ES-I3 (cell line): Measurements from ENCODE around the gene FALEC.
A peak's percentile ranks its signal among the peaks of the same experiment; 100 is the strongest.

Experiments
- H3K36me3 ChIP-seq: 2 replicates; pipeline ENCODE4 v1.6.1; 2013; ENCODE audit warnings: mild to moderate bottlenecking, low read length, control low read depth, moderate library complexity; ENCODE audit not compliant: insufficient read depth
- H3K4me1 ChIP-seq: 2 replicates; pipeline ENCODE4 v1.6.1; 2013; ENCODE audit warnings: mild to moderate bottlenecking, control low read depth, low read length; ENCODE audit not compliant: insufficient read depth
- H3K9ac ChIP-seq: 2 replicates; pipeline ENCODE4 v1.6.1; 2013; ENCODE audit warnings: low read depth, mild to moderate bottlenecking, low read length, moderate library complexity
- H3K9me3 ChIP-seq: 2 replicates; pipeline ENCODE4 v1.6.1; 2013; ENCODE audit warnings: mild to moderate bottlenecking, low read length, moderate library complexity; ENCODE audit not compliant: control insufficient read depth, insufficient read depth

The FALEC gene

GRCh38 chr1:150555198-150555970, 39.8 kb downstream of the FALEC start:
- H3K9ac ChIP-seq, result no peak overlapping the region
- no peaks in the 10 kb centered on the region for H3K9me3 ChIP-seq
- peaks cover 31% of the 10 kb centered on the region for H3K4me1 ChIP-seq
- peaks cover 7% of the 10 kb centered on the region; the same call in 1 of the 2 replicates for H3K36me3 ChIP-seq

- peaks cover 31% of the 10 kb centered on the region for H3K4me1 ChIP-seq
- H3K9ac ChIP-seq, result no peak overlapping the region
- H3K9me3 ChIP-seq, result no peaks in the 10 kb centered on the region
- H3K36me3 ChIP-seq, result peaks cover 7% of the 10 kb centered on the region; the same call in 1 of the 2 replicates
Observed at GRCh38 chr1:150555971-150556865, 40.7 kb downstream of the FALEC start.

DNA sequence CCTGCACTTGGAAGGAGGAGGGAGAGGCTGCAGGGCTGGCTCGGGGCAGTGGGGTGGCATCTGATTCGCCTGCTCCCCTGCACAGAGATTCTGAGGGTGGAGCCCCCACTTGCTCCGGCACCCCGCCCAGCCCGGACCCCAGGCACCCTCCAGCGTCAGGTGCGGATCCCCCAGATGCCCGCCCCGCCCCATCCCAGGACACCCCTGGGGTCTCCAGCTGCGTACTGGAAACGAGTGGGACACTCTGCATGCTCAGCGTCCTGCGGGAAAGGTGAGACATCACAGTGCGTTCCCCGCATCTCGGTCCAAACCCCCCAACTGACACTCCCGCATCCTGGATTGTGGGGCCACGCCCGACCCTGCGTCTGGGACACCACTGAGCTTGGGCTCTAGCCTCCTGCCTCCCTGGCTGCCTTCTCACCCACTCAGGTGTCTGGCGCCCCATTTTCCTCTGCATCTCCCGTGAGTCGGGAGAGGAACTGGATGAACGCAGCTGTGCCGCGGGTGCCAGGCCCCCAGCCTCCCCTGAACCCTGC, 41.6 kb downstream of the FALEC start:
- Histone ChIP-seq H3K9ac (no peak overlapping the region), H3K9me3 (no peaks in the 10 kb centered on the region), H3K36me3 (peaks cover 7% of the 10 kb centered on the region; the same call in 1 of the 2 replicates)

GRCh38 chr1:150557813-150558212, 42.3 kb downstream of the FALEC start:
- no peak overlapping the region for H3K9ac ChIP-seq
- H3K9me3 ChIP-seq, result no peaks in the 10 kb centered on the region
- H3K36me3 ChIP-seq, result peaks cover 7% of the 10 kb centered on the region; the same call in 1 of the 2 replicates

More for the DNA sequence above, 41.6 kb downstream of the FALEC start:
- H3K4me1 ChIP-seq, result peaks cover 23% of the 10 kb centered on the region

DNA sequence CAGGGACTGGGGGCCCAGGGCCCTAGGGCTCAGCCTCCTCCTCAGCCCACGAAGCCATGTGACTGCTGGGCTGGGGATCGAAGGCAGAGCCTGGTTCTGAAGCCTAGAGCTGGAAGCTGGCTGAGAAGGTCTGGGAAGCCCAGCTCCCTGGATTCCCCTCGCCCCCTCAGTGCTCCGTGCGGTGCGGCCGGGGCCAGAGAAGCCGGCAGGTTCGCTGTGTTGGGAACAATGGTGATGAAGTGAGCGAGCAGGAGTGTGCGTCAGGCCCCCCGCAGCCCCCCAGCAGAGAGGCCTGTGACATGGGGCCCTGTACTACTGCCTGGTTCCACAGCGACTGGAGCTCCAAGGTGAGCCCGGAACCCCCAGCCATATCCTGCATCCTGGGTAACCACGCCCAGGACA, 42.8 kb downstream of the FALEC start:
- Histone ChIP-seq H3K36me3 (peaks cover 7% of the 10 kb centered on the region; the same call in 1 of the 2 replicates), H3K9me3 (no peaks in the 10 kb centered on the region), H3K4me1 (peaks cover 27% of the 10 kb centered on the region), H3K9ac (no peak overlapping the region)

More at GRCh38 chr1:150557813-150558212, 42.3 kb downstream of the FALEC start:
- H3K4me1 ChIP-seq, result peaks cover 23% of the 10 kb centered on the region

DNA sequence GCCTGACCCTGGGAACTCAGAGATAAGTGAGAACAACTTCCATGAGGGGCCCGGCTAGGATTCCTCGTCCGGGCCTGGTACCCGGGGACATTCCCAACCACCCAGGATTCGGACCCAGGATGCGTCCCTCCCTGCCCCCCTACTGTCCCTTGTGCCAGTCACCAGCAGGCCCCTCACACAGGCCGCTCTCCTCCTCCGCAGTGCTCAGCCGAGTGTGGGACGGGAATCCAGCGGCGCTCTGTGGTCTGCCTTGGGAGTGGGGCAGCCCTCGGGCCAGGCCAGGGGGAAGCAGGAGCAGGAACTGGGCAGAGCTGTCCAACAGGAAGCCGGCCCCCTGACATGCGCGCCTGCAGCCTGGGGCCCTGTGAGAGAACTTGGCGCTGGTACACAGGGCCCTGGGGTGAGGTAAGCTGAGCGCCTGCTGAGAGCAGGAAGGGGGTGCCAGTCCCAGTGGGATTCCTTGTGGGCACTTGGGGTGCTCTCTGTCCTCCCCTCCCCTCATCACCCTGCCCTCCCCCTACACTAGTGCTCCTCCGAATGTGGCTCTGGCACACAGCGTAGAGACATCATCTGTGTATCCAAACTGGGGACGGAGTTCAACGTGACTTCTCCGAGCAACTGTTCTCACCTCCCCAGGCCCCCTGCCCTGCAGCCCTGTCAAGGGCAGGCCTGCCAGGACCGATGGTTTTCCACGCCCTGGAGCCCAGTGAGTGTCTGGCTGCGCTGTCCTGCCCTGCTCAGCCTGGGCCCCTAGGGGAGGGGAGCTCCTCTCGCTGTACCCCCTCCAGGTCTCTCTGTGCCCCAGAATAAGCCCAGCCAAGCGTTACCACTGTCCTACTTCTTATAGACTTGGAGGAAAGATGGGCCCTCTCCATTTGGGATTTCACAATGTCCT, 43.5 kb downstream of the FALEC start:
- H3K9ac ChIP-seq, result no peak overlapping the region
- no peaks in the 10 kb centered on the region for H3K9me3 ChIP-seq
- peaks cover 7% of the 10 kb centered on the region; the same call in 1 of the 2 replicates for H3K36me3 ChIP-seq
- H3K4me1 ChIP-seq, result peaks cover 34% of the 10 kb centered on the region

GRCh38 chr1:150559656-150560010, 44.1 kb downstream of the FALEC start:
- Histone ChIP-seq H3K9me3 (no peaks in the 10 kb centered on the region), H3K9ac (no peak overlapping the region)

GRCh38 chr1:150560011-150560438, 44.5 kb downstream of the FALEC start:
- H3K9ac ChIP-seq, result no peak overlapping the region
- no peaks in the 10 kb centered on the region for H3K9me3 ChIP-seq
- peaks cover 36% of the 10 kb centered on the region for H3K4me1 ChIP-seq
- H3K36me3 ChIP-seq, result peaks cover 7% of the 10 kb centered on the region; the same call in 1 of the 2 replicates

More at GRCh38 chr1:150559656-150560010, 44.1 kb downstream of the FALEC start:
- Histone ChIP-seq H3K36me3 (peaks cover 7% of the 10 kb centered on the region; the same call in 1 of the 2 replicates), H3K4me1 (peaks cover 36% of the 10 kb centered on the region)

- Histone ChIP-seq H3K36me3 (peaks cover 3% of the 10 kb centered on the region; the same call in 1 of the 2 replicates), H3K9me3 (no peaks in the 10 kb centered on the region), H3K9ac (peak overlapping the region; percentile 75), H3K4me1 (peaks cover 32% of the 10 kb centered on the region)
Observed at GRCh38 chr1:150560576-150561253, 45.2 kb downstream of the FALEC start.

DNA sequence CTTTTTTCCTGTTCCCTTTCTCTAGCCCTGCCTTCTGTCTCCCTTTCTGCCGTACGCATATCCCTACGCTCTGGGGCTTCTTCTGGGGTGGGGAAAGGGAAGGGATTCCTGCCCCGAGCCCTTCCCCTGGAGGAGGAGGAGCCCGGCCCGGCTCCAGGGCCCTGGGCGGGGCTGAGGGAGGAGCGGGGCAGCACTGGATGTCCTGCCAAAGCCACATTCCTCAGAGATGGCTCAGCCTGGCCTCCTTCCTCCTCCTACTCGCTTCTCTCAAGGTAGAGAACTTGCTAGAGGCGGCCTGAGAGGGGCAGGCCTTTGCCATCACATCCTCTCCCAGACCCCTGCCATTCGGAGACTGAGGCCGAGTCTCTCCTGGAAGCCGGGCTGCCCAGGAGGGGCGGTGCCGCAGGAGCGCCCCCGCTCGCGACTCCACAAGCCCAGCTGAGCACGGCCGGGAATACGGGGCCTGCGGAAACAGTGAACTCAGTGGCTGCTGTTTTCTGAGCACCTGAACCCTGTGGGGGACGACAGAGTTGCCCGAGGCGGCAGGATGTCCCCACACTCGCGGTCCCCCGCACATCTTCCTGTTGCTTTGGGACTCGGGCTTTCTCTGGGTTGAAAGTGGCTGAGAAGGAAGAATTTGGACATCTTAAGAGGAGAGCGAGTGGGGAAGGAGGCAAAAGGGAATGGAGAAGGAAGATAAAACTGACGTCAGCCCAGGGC, 45.9 kb downstream of the FALEC start:
- Histone ChIP-seq H3K9ac (peak overlapping the region; percentile 75), H3K9me3 (no peaks in the 10 kb centered on the region), H3K36me3 (no peaks in the 10 kb centered on the region), H3K4me1 (peaks cover 25% of the 10 kb centered on the region)

DNA sequence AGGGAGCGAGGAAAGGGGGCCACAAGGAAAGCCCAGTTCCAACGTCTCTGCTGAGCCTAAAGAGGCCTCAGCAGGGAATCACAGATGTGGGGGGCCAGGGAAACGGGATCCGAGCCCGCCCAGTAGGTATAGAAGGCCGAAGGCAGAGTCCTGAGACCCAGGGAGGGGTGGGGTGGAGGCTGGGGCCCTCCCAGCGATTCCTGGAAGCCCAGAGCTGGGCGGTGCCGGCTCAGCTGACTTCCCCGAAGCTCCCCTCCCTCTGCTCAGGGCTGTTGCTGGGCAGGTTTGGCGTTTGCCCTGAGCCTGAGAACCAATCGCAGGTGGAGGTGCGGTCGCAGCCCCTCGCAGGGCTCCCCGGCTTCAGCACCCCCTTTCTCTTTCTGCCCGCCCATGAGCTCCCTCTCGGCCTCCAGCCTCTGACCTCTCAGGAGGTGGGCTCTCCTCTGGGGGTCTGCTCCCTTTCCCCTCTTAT, 46.5 kb downstream of the FALEC start:
- no peaks in the 10 kb centered on the region for H3K9me3 ChIP-seq
- peaks cover 31% of the 10 kb centered on the region for H3K4me1 ChIP-seq
- H3K36me3 ChIP-seq, result no peaks in the 10 kb centered on the region
- peak overlapping the region; percentile 75 for H3K9ac ChIP-seq

GRCh38 chr1:150562446-150563339, 47.1 kb downstream of the FALEC start:
- Histone ChIP-seq H3K9me3 (no peaks in the 10 kb centered on the region), H3K36me3 (no peaks in the 10 kb centered on the region), H3K9ac (peak overlapping the region; percentile 75), H3K4me1 (peaks cover 36% of the 10 kb centered on the region)
